Measurements from ENCODE around the gene RNF19B. TPM values are rescaled to one million over a fixed set of nuclear protein-coding genes. Genes with fewer than 3 reads are reported as not detected.

The RNF19B gene
- total RNA-seq, 2 experiments from 2014 or later: 33.4 to 37.4 TPM

- H3K27ac Mint-ChIP-seq: no peak overlapping the region
- no peaks in the 10 kb centered on the region for H3K9me3 Mint-ChIP-seq
- peaks cover 80% of the 10 kb centered on the region for H3K27me3 Mint-ChIP-seq
- CTCF ChIA-PET: no interaction called here
- POLR2A ChIA-PET: no interaction called here
- Histone ChIP-seq H3K4me3 (ENCODE audit: low read length) (no peak overlapping the region), H3K27me3 (ENCODE audit: control insufficient read depth in 1 of 2, insufficient read depth in 2 of 2, low read length in 2 of 2) (peaks cover 30 to 56% of the 10 kb centered on the region in 2 experiments), H3K36me3 (ENCODE audit: insufficient read depth, low read length) (no peaks in the 10 kb centered on the region), H3K9me3 (ENCODE audit: control insufficient read depth in 1 of 2, insufficient read depth in 1 of 2, low read length in 2 of 2) (peaks cover 0 to 12% of the 10 kb centered on the region in 2 experiments), H3K4me1 (ENCODE audit: insufficient read depth, low read length) (peaks cover 12% of the 10 kb centered on the region), H3K27ac (ENCODE audit: low read depth in 1 of 2, low read length in 2 of 2) (no peak overlapping the region)
- H3K4me1 Mint-ChIP-seq (ENCODE audit: low read depth): peaks cover 10% of the 10 kb centered on the region
- no peak for ATAC-seq (ENCODE audit: poor library complexity)
- no peak for TF ChIP-seq CTCF (IDR thresholded peaks at IDR 0.05)
- intact Hi-C loops (cut with DNase I, micrococcal nuclease): no loop called here
- no peak for DNase-seq
- H3K36me3 Mint-ChIP-seq (ENCODE audit: low read depth): no peaks in the 10 kb centered on the region
- H3K4me3 Mint-ChIP-seq: no peak overlapping the region
Measured at GRCh38 chr1:32899586-32900296, 64.9 kb downstream of the RNF19B start.

GRCh38 chr1:32898958-32899357 lies 65.7 kb downstream of the RNF19B start:
- DNase-seq (no peak), ATAC-seq (ENCODE audit: poor library complexity) (no peak)
- H3K4me1 ChIP-seq (ENCODE audit: insufficient read depth, low read length): peaks cover 13% of the 10 kb centered on the region
- no peaks in the 10 kb centered on the region for H3K36me3 ChIP-seq (ENCODE audit: insufficient read depth, low read length)
- H3K9me3 ChIP-seq (ENCODE audit: control insufficient read depth in 1 of 2, insufficient read depth in 1 of 2, low read length in 2 of 2): peaks cover 0 to 14% of the 10 kb centered on the region in 2 experiments
- H3K27ac Mint-ChIP-seq: no peak overlapping the region
- no peaks in the 10 kb centered on the region for H3K9me3 Mint-ChIP-seq
- H3K27ac ChIP-seq (ENCODE audit: low read depth in 1 of 2, low read length in 2 of 2): no peak overlapping the region
- ChIA-PET CTCF (no interaction called here), POLR2A (no interaction called here)
- peaks cover 83% of the 10 kb centered on the region for H3K27me3 Mint-ChIP-seq
- H3K4me3 ChIP-seq (ENCODE audit: low read length): no peak overlapping the region
- TF ChIP-seq CTCF (IDR thresholded peaks at IDR 0.05): no peak
- no peaks in the 10 kb centered on the region for H3K36me3 Mint-ChIP-seq (ENCODE audit: low read depth)
- intact Hi-C loops (cut with DNase I, micrococcal nuclease): no loop called here
- H3K4me1 Mint-ChIP-seq (ENCODE audit: low read depth): peaks cover 10% of the 10 kb centered on the region
- H3K4me3 Mint-ChIP-seq: no peak overlapping the region
- peaks cover 31 to 61% of the 10 kb centered on the region in 2 experiments for H3K27me3 ChIP-seq (ENCODE audit: control insufficient read depth in 1 of 2, insufficient read depth in 2 of 2, low read length in 2 of 2)

- no peak overlapping the region for H3K27ac Mint-ChIP-seq
- H3K4me3 Mint-ChIP-seq: no peak overlapping the region
- H3K4me1 Mint-ChIP-seq (ENCODE audit: low read depth): peaks cover 10% of the 10 kb centered on the region
- Histone ChIP-seq H3K9me3 (ENCODE audit: control insufficient read depth in 1 of 2, insufficient read depth in 1 of 2, low read length in 2 of 2) (peaks cover 0 to 16% of the 10 kb centered on the region in 2 experiments), H3K27ac (ENCODE audit: low read depth in 1 of 2, low read length in 2 of 2) (no peak overlapping the region), H3K4me1 (ENCODE audit: insufficient read depth, low read length) (peaks cover 22% of the 10 kb centered on the region), H3K4me3 (ENCODE audit: low read length) (no peak overlapping the region), H3K27me3 (ENCODE audit: control insufficient read depth in 1 of 2, insufficient read depth in 2 of 2, low read length in 2 of 2) (peaks cover 39 to 70% of the 10 kb centered on the region in 2 experiments), H3K36me3 (ENCODE audit: insufficient read depth, low read length) (no peaks in the 10 kb centered on the region)
- H3K36me3 Mint-ChIP-seq (ENCODE audit: low read depth): no peaks in the 10 kb centered on the region
- DNase-seq (no peak), ATAC-seq (ENCODE audit: poor library complexity) (no peak)
- ChIA-PET POLR2A (no interaction called here), CTCF (interaction anchor here (0.6 kb wide), 1 partner anchor 371 kb away, joined by 3 read pairs; no protein-coding TSS in a partner anchor)
- no peak for TF ChIP-seq CTCF (IDR thresholded peaks at IDR 0.05)
- intact Hi-C loops (cut with DNase I, micrococcal nuclease): no loop called here
- no peaks in the 10 kb centered on the region for H3K9me3 Mint-ChIP-seq
- peaks cover 87% of the 10 kb centered on the region for H3K27me3 Mint-ChIP-seq
Measured at GRCh38 chr1:32898056-32898455, 66.6 kb downstream of the RNF19B start.
